HCT116 (cell line): ENCODE measurements around the gene C20orf144.

Experiments
- CEBPB ChIP-seq: IDR thresholded peaks from 2 replicates; pipeline ENCODE4 v1.6.1; 2012; ENCODE audit warnings: low read depth
- EZH2 ChIP-seq: fragments of 200-600 bp; sonication (generic); IDR thresholded peaks from 2 replicates; pipeline ENCODE4 v1.6.1; 2017; ENCODE audit warnings: antibody characterized with exemption, mixed run types
- JUND ChIP-seq: IDR thresholded peaks from 2 replicates; pipeline ENCODE4 v1.6.1; 2012

DNA sequence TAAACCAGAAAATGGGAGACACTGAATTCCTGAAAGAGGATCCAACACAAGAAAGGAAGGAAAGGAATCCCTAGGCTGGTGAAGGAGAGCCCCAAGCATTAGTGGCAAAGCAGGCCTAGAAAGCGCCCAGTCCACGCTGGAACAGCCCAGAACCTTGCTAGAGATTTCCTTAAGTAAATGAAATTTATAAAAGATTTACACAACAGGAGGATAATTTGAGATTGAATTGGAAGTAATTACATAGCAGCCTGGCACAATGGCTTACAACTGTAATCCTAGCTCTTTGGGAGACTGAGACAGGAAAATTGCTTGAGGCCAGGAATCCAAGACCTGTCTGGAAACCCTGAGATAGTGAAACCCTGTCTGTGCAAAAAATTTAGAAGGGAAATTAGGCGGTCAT is 26.8 kb upstream of the C20orf144 start:
- no peak for TF ChIP-seq EZH2
- no peak for TF ChIP-seq CEBPB
- TF ChIP-seq JUND: no peak
